AG08395 (cell line): Measurements from ENCODE around the gene ADAM12.
A peak's percentile ranks its signal among the peaks of the same experiment; 100 is the strongest.

Experiments used
- DNase-seq: peaks from one replicate; pipeline ENCODE4 v3.0.0; 2012; ENCODE audit warnings: mixed read lengths, low spot score

The ADAM12 gene

DNA sequence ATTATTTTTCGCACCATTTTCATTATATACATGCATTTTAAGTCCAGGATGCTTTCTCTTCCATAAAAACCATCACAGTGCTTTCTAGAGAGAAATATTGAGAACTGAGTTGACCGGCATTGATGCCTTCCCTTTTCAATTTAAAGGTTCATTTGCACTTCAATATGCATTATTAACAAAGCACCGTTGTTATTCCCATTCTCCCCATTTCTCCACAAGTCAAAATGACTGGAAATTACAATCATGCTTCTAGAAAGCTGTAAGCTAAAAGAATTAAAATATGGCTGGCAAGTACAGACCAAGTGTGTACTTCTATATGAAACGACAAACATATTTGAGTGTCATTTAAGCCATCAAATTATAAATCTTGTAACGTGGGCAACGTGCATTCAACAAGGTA is 272.4 kb downstream of the ADAM12 start:
- DNase-seq = no peak

- DNase-seq = no peak
Observed at GRCh38 chr10:126114884-126115555, 273.3 kb downstream of the ADAM12 start.

GRCh38 chr10:126111516-126111915 is 276.8 kb downstream of the ADAM12 start:
- no peak for DNase-seq

- DNase-seq = peak; percentile 25
Observed at GRCh38 chr10:126110489-126111180, 277.6 kb downstream of the ADAM12 start.

DNA sequence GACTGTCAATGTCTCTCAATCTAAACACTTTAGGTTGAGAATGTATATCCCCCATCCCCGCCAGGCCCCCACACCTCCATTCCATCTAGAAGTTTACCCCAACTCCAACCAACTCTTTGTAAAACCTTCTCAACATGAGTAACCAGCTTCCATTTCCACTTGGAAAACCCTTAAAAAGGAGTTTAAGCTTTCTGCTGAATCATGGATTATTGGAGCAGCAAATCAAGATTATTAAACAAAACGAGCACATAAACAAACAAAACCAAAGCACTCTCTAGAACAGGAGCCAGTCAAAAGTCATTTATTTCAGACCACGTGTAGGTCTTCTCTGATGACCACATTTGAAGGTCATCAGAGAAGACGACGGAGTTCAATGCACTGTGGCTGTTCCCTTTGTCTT is 278.4 kb downstream of the ADAM12 start:
- no peak for DNase-seq

- no peak for DNase-seq
Observed at GRCh38 chr10:126108693-126109092, 279.6 kb downstream of the ADAM12 start.

DNA sequence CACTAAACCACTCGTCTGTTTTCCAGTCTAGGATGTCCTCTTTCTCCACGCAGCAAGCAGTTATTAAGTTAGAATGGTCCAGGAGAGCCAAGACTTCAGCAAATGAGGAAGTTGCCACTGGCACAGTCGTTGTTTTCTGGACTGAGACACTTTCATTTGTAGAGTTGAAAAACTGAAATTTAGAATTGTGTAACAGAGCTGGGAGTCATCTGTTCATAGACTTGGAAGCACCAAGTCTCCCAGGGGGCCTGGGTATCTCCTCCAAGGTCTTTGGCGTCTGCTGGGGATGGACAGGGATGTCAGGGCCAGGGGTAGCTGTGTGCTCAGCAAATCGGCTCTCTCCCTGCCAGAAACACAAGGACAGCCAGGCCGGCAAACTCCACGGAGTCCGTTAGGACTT is 283.5 kb downstream of the ADAM12 start:
- no peak for DNase-seq

GRCh38 chr10:126102636-126103035 is 285.6 kb downstream of the ADAM12 start:
- DNase-seq = no peak

DNA sequence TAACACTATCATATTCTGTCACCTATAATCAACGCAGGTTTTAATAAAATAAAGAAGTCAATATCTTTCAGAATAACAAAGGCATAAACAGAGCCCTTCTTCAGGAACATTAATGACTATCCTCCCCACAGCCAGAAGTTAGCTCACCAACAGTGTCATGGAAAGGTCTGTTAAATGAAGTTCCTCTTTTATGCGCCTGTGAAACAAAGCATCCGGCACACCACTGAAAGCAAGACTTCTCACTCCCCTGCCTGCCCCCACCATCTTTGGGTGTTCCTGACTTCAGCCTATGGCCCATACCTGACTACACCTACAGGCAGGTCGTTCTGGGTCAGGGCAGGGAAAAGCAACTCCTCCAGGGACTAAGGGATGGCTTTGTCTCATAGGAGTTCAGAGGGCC is 286.5 kb downstream of the ADAM12 start:
- no peak for DNase-seq

DNA sequence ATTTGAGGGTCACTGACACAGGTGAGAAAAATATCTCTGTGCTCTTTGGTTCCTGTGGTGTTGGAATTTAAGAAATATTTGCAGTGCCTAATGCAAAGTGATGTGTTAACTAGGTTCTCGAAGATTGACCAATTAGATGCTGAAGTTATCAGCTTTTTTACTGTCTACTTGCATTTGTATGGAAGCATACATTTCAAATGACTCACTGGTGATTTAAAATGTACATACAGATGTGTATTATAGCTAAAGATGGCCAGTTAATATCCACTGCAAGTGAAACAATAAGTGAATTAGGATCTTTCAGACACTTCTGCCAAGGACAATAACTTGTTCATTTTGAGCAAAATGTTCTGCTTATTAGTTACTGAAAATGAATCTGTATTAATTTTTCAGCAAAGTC is 287.0 kb downstream of the ADAM12 start:
- no peak for DNase-seq

GRCh38 chr10:126099366-126099765 is 288.9 kb downstream of the ADAM12 start:
- DNase-seq = no peak

DNA sequence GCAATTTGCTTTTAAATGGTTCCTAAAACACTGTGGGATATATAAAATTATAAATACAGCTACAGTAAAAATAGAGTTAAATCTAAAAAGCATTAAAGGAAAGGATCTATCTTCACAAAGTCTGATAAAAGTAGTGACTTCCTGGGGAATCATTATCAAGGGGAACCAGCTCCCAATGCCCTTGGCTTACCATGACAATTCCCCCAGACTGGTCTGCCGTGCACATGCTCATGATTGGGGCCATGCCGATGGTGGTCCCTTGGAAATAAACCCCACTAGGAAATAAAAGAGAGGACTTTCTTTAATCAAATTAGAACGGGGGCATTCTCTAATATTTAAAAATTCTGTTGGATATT is 290.1 kb downstream of the ADAM12 start:
- no peak for DNase-seq

DNA sequence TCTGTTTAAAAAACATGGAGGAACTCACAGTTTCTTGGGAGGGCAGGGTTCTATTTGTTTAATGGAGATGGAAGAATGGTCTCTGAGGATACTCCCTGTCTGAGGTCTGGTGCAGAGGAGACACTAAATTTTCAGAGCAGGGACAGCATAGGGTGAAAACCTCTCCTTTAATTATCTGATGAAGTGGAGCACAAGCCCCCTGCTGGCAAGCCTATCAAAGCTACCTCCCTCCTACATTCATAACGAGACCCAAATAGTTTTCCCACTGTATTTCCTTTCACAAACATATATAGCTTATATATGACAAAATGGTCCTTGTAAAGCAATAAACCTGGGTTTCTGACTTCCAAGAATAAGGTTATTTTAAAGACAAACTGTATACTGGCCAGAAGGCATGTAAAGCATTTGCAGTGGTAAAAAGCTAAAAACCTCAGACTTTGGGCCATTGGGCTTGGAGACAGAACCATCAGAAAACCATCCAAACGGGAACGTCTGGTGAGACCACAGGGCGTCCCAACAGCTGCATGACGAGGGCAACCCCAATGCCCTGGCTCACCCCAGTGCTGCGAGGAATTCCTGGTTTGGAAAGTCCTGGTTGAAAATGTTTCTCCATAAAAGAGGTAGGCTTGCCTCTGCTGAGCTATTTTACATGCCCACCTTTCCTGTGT is 290.6 kb downstream of the ADAM12 start:
- DNase-seq = no peak

DNA sequence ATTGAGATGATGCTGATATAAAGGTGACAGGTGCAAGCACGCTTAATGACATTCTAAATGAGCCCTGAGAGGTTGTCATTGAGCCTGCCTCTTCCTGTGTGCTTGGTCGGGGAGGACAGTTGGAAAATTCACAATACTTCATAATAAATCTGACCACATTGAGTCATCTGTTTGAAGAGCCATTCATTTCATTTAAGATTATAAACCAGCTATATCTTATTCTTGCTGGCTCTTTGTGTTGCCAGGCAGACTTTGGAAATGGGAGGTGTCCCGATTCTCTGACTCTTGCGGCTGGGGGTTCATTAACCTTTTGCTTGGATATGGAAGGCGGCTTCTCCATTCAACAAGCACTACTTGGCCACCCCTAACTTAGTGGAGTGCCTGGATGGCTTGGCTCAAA is 293.7 kb downstream of the ADAM12 start:
- DNase-seq = no peak

GRCh38 chr10:126092366-126093215 is 295.7 kb downstream of the ADAM12 start:
- no peak for DNase-seq

DNA sequence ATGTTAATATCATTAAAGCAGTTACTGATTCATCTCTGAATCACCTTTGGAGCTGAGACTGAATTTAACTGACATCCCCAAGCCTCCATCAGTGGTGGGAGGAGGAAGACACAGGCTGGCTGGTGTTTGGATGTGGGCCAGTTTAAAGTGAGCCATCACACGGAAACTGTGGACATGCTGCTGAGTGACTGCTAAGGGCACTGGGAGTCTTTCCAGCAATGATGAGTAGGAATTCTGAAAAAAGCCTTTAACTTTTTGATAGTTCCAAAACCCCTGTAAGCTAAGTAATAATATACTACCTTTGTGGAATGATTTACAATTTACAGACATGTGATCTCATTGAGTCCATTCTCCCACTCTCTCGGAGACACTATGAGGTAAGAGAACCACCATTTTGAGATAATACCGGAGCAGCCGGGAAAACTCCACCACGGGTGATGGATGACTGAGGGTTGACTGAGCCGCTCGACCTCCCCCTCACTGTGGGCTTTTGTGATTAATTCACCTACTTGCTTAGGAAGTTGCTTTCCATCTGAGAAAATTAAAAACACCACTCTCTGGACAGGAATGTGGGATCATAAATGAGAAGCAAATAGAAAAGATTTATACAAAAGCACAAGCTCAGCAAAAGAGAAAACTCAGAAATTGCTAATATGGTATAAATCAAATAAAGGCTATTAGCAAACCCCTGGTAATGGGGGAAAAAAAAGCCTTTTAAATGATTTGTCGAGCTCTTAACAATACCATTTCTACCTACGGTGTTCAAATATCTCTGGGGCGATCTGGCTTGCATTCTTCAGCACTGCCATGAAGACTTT is 297.2 kb downstream of the ADAM12 start:
- DNase-seq = peak; percentile 94

DNA sequence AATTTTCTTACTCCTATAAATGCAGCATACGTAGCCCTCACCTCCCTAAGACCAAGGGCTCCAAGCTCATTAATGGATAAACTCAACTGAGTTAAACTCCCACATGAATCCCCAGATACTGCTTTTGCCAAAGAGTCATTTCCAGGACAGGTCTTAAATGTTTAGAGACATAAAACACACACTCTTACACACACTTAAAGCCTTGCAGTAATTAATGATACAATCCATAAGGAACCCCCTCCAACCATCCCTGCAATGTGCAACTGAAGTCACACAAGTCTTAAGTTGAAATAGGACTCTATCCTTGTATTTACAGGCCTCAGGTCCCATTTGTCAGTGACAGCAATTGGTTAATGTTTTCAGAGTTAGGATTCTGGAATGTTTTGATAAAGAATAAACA is 297.8 kb downstream of the ADAM12 start:
- DNase-seq = no peak

DNA sequence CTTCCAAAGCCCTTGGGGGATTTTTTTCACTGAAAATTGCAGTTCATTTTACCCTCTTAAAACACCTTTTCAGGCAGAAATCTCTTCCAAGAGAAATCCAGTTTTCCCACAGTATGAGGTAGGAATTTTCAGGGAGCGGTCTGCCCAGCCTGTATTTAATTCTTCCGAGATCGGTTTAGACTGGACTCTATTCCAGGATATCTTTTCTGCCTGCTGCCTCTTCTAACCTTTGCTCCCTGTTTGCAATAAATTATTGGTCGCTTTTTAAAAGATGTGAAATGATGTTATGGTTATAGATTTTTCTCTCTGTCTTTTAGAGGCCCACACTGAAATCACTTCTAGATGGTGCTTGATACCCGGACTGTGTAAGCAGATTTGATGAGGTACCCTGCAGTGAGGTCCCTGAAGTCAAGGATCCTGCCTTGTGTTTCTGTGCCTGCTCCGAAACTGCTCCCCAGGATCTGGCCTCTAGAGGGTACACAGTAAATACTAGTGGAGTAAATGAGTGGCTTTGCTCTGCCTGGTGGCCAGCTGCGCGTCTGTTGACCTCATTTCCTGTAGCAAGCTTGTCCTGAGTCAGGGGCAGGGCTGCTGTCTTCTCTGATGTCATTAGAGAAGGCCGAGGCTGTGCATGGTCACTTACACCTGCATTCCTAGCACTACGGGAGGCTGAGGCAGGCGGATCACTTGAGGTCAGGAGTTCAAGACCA is 300.3 kb downstream of the ADAM12 start:
- peak; percentile 48 for DNase-seq

- no peak for DNase-seq
Observed at GRCh38 chr10:126087153-126087680, 301.1 kb downstream of the ADAM12 start.

DNA sequence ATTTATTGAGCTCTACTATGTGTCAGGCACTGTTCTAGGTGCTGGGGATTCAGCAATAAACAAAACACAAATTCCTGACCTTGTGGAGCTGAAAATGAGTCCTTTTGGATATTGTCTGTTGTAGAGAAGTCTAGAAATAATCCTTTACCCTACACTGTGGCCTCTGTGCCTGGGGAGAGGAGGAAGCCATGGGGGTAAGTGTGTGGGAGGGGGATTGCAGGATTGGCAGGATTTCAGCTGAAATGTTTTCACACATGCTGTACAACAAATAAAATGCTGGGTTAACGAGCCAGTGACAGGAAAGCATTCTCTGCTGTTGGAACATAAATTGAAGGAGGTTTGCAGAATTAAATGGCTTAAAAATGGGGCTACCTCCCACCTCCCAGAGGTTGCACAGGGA is 302.5 kb downstream of the ADAM12 start:
- DNase-seq = no peak

DNA sequence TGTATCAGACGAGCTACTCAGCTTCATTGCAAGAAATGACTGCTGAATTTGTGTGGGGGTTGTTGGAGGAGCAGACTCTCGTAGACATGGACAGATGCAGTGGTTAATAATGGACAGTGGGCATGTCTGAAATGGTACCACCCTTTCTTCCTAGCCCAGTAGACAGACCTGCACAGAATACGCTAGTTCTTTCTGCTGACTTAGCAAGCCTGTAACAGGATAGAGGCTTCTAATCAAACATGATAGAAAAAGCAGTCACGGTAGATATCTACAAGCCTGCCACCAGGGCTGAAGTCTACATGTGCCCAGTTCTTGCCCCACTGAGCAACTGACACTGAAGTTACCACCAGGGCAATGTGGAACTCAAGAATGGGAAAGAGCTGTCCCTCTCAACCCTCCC is 303.9 kb downstream of the ADAM12 start:
- no peak for DNase-seq
